A549 (cell line): ENCODE results near the gene PRSS8. TPM values are rescaled to one million over a fixed set of nuclear protein-coding genes. Genes with fewer than 3 reads are reported as not detected.
A peak's percentile ranks its signal among the peaks of the same experiment; 100 is the strongest.
"Not testable (repeated sequence)": the region's sequence is repeated elsewhere in the genome, so short reads cannot be mapped to it uniquely, and the experiment has no call there.

Experiments used
- ATAC-seq, 2 experiments: fragments of 200-7000 bp in 1 of 2; fragments of >200 bp in 1 of 2; cut with Nextera tagmentation in 1 of 2; cut with Tn5 transposase in 1 of 2; 3 replicates each; pipeline versions ENCODE4 v1.8.0 to v1.9.1; 2018 to 2020; ENCODE audit warnings: mild to moderate bottlenecking in 1 of 2, moderate library complexity in 1 of 2
- CTCF ChIA-PET: fragments of 300-600 bp; sonication (Branson Sonifier 250); formaldehyde crosslinking; extraction: SDS; loops from one replicate; lab custom pipeline; 2021; ENCODE audit warnings: antibody characterized with exemption, inconsistent platforms; lab: Yijun Ruan, JAX
- POLR2A ChIA-PET: fragments of 350-600 bp; formaldehyde crosslinking; extraction: SDS; loops from one replicate; lab custom pipeline; 2021; ENCODE audit warnings: antibody characterized with exemption, inconsistent platforms; lab: Yijun Ruan, JAX
- DNase-seq, 2 experiments: peaks; one replicate each; pipeline versions ENCODE4 v3.0.0 to v3.0.0-alpha.2; 2011 to 2016; ENCODE audit warnings: low read depth in 1 of 2, low spot score in 1 of 2
- FAIRE-seq: peaks from 2 replicates; lab custom pipeline; 2011; peaks lifted over from hg19 to GRCh38; lab: Jason Lieb, UNC
- H3K27ac ChIP-seq, 2 experiments: fragments of >200 bp; sonication (Bioruptor Twin); formaldehyde crosslinking; 3 replicates each; pipeline ENCODE4 v1.5.1; 2016 to 2017
- H3K4me1 ChIP-seq: fragments of >200 bp; sonication (Bioruptor Twin); formaldehyde crosslinking; 3 replicates; pipeline ENCODE4 v1.6.1; 2016
- H3K4me2 ChIP-seq: fragments of >200 bp; sonication (Bioruptor Twin); formaldehyde crosslinking; 3 replicates; pipeline ENCODE4 v1.6.1; 2016
- H3K4me3 ChIP-seq: fragments of >200 bp; sonication (Bioruptor Twin); formaldehyde crosslinking; 3 replicates; pipeline ENCODE4 v1.5.1; 2016
- H3K9me3 ChIP-seq: fragments of >200 bp; sonication (Bioruptor Twin); formaldehyde crosslinking; 3 replicates; pipeline ENCODE4 v1.6.1; 2016
- CEBPB ChIP-seq, 2 experiments: fragments of >200 bp in 1 of 2; sonication (Bioruptor Twin) in 1 of 2; formaldehyde crosslinking in 1 of 2; IDR thresholded peaks; 2 replicates each; pipeline ENCODE4 v1.6.1; 2012 to 2016
- CHD2 ChIP-seq: fragments of 150-350 bp; IDR thresholded peaks from 2 replicates; pipeline ENCODE4 v1.6.1; 2014; ENCODE audit warnings: low read length; ENCODE audit not compliant: partially characterized antibody
- EHMT2 ChIP-seq: fragments of 200-600 bp; sonication (generic); IDR thresholded peaks from 2 replicates; pipeline ENCODE4 v1.6.1; 2016; ENCODE audit warnings: antibody characterized with exemption, low read depth, mild to moderate bottlenecking, moderate library complexity
- ESRRA ChIP-seq: fragments of 150-350 bp; IDR thresholded peaks from 2 replicates; pipeline ENCODE4 v1.6.1; 2014; ENCODE audit warnings: mild to moderate bottlenecking, low read length, borderline replicate concordance
- HDAC2 ChIP-seq: fragments of 200-600 bp; sonication (generic); IDR thresholded peaks from 2 replicates; pipeline ENCODE4 v1.6.1; 2016
- HEYL ChIP-seq: fragments of 250-450 bp; sonication (Bioruptor Pico); IDR thresholded peaks from 2 replicates; pipeline ENCODE4 v1.8.0; 2021; ENCODE audit warnings: mild to moderate bottlenecking, moderate library complexity
- HOXA7 ChIP-seq: fragments of 250-450 bp; sonication (Bioruptor Pico); IDR thresholded peaks from 2 replicates; pipeline ENCODE4 v1.5.0; 2020; ENCODE audit warnings: mild to moderate bottlenecking, moderate library complexity
- HOXB5 ChIP-seq: fragments of 250-450 bp; sonication (Bioruptor Pico); IDR thresholded peaks from 2 replicates; pipeline ENCODE4 v1.5.0; 2020; ENCODE audit warnings: mild to moderate bottlenecking, moderate library complexity
- KDM1A ChIP-seq: fragments of 200-600 bp; sonication (generic); IDR thresholded peaks from 2 replicates; pipeline ENCODE4 v1.6.1; 2016; ENCODE audit warnings: low read depth, mild to moderate bottlenecking
- MAFK ChIP-seq: fragments of 450-650 bp; IDR thresholded peaks from 2 replicates; pipeline ENCODE4 v1.6.1; 2014; ENCODE audit not compliant: partially characterized antibody
- MAX ChIP-seq: IDR thresholded peaks from 2 replicates; pipeline ENCODE4 v1.6.1; 2012
- MAZ ChIP-seq: fragments of 150-350 bp; IDR thresholded peaks from 2 replicates; pipeline ENCODE4 v1.6.1; 2014; ENCODE audit warnings: antibody characterized with exemption, low read depth, low read length, borderline replicate concordance
- PHF8 ChIP-seq: fragments of 200-600 bp; sonication (generic); IDR thresholded peaks from 2 replicates; pipeline ENCODE4 v1.6.1; 2016; ENCODE audit warnings: low read depth, mild to moderate bottlenecking, antibody characterized with exemption, moderate library complexity, borderline replicate concordance
- POLR2A ChIP-seq: IDR thresholded peaks from 2 replicates; pipeline ENCODE4 v1.6.1; 2012; ENCODE audit warnings: mild to moderate bottlenecking, low read length
- RFX5 ChIP-seq: fragments of 450-650 bp; IDR thresholded peaks from 2 replicates; pipeline ENCODE4 v1.7.1; 2014; ENCODE audit warnings: antibody characterized with exemption, mild to moderate bottlenecking, moderate library complexity
- ZFP36 ChIP-seq: fragments of 450-650 bp; IDR thresholded peaks from 2 replicates; pipeline ENCODE4 v1.6.1; 2014; ENCODE audit warnings: borderline replicate concordance; ENCODE audit not compliant: partially characterized antibody
- ZNF302 ChIP-seq: fragments of 250-450 bp; sonication (Bioruptor Pico); IDR thresholded peaks from 2 replicates; pipeline ENCODE4 v1.9.0; 2021; ENCODE audit warnings: inconsistent platforms, mild to moderate bottlenecking, moderate library complexity
- WGBS: methylation state at CpG from one replicate; pipeline ENCODE4 v1.1.6; 2017; ENCODE audit errors: missing lambda C conversion rate; 5-methylcytosine and 5-hydroxymethylcytosine counted together
- polyA plus RNA-seq, 4 experiments: library from polyadenylated mRNA; depleted of rRNA in 3 of 4; stranded (reverse); fragments of >200 nt; fragmentation: RNase III in 1 of 4; extraction: RNeasy Plus Mini Kit Qiagen cat#74134 plus additional on column Dnase treatment in 1 of 4; gene quantifications; 2 replicates in 3 of 4; 3 replicates in 1 of 4; pipeline ENCODE4 v1.2.3, GENCODE V29; 2011 to 2017
- TF ChIP-seq, protein P1 (sequence below): fragments of 250-450 bp; sonication (Bioruptor Pico); IDR thresholded peaks from 2 replicates; pipeline ENCODE4 v1.5.0; 2021; ENCODE audit warnings: mild to moderate bottlenecking, moderate library complexity, borderline replicate concordance

PRSS8 gene
- polyA plus RNA-seq, 2 of the 4 experiments (the other 2 are of a cell fraction): 0.08 to 0.09 TPM

DNA sequence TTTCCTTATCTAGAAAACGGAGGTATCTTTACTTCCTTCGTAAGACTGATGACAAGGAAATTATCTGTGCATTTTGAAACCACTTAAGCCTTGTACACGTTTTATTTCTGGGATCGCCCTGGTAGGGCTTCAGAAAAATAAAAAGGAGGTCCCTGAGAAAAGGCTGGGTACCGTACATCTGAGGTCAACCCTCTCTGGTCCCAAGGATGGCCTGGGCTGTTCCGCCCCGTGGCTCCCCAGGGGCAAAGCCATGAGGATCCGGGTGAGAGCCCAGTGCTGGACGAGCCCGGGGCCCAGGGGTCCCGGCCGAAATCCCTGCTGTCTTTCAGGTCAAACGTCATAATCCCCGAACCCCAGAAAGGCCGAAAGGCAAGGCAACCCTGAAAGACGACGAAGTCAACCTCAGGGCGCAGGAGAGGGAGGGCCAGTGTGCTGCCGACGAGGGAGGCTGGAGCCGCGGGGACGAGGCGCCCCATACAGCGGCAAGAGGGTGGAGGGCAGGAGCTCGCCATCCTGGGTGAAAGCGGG lies 43.8 kb upstream of the PRSS8 start:
- peak overlapping the region; percentile 82 for H3K4me2 ChIP-seq
- ChIA-PET POLR2A (interaction anchor here (0.5 to 2.1 kb wide), 35 partner anchors 8 to 281 kb away, joined by 3 to 37 read pairs (median 6); partner anchors contain the start of genes ARMC5, ITGAD, KAT8 and PYCARD), CTCF (interaction anchor here (1.1 kb wide), 1 partner anchor 50 kb away, joined by 3 read pairs; no protein-coding TSS in a partner anchor)
- peak overlapping the region; percentile 92 to 97 for H3K27ac ChIP-seq
- no peak for DNase-seq
- H3K4me1 ChIP-seq: peaks cover 29% of the 10 kb centered on the region
- H3K9me3 ChIP-seq: no peaks in the 10 kb centered on the region
- no peak for FAIRE-seq
- 16% methylated on average over 14 of the region's 27 CpGs for WGBS
- no peak for TF ChIP-seq HEYL
- peak; percentile 10 for TF ChIP-seq ZFP36
- TF ChIP-seq EHMT2: no peak
- 0 out of 2 replicates have a peak, but pooled peaks have one; percentile 53 for TF ChIP-seq HDAC2
- TF ChIP-seq PHF8: peak; percentile 80; the same call in 1 of the 2 replicates
- peak; percentile 86; the same call in 1 of the 2 replicates for TF ChIP-seq KDM1A
- 0 out of 2 replicates have a peak, but pooled peaks have one; percentile 10 for TF ChIP-seq MAZ
- TF ChIP-seq MAFK: no peak
- TF ChIP-seq POLR2A: peak; percentile 58
- H3K4me3 ChIP-seq: peak overlapping the region; percentile 68
- ATAC-seq: peak; percentile 10 to 33

DNA sequence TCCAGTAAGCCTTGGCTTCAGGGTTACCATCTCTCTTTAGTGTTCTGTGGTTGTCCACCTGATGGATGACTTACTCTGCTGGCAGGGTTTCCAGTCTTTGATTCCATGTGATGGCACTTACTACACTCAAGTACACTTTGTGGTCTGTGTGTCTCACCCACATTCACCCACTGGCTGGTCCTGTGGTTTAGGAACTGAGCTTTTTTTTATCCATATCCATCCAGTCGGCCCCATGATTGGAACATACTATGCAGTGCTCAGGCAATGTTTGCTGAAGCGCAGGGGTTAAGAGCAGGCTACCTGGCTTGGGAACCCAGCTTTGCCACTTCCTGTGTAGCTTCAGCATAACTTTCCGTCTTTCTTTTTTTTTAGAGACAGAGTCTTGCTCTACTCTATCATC lies 41.6 kb upstream of the PRSS8 start:
- TF ChIP-seq CHD2 (no peak), ZNF302 (no peak), HOXA7 (CRISPR knock-in tag) (no peak), POLR2A (no peak), ZFP36 (no peak), HOXB5 (no peak), EHMT2 (no peak), RFX5 (no peak), MAX (no peak), CEBPB (IDR thresholded peaks at IDR 0.05) (no peak), ESRRA (no peak)
- TF ChIP-seq, protein P1, sequence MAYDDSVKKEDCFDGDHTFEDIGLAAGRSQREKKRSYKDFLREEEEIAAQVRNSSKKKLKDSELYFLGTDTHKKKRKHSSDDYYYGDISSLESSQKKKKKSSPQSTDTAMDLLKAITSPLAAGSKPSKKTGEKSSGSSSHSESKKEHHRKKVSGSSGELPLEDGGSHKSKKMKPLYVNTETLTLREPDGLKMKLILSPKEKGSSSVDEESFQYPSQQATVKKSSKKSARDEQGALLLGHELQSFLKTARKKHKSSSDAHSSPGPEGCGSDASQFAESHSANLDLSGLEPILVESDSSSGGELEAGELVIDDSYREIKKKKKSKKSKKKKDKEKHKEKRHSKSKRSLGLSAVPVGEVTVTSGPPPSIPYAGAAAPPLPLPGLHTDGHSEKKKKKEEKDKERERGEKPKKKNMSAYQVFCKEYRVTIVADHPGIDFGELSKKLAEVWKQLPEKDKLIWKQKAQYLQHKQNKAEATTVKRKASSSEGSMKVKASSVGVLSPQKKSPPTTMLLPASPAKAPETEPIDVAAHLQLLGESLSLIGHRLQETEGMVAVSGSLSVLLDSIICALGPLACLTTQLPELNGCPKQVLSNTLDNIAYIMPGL (CRISPR knock-in tag): no peak
- TF ChIP-seq, all 56 proteins: peak for 0
- WGBS: 76% methylated on average over 3 of the region's 3 CpGs
- ChIA-PET CTCF (interaction anchor here (0.6 to 2.7 kb wide), 2 partner anchors 35 to 1583 kb away, joined by 3 to 11 read pairs; no protein-coding TSS in a partner anchor), POLR2A (no interaction called here)
- Histone ChIP-seq H3K4me1 (peaks cover 8% of the 10 kb centered on the region), H3K4me2 (no peak overlapping the region), H3K27ac (no peak overlapping the region), H3K4me3 (no peak overlapping the region), H3K9me3 (no peaks in the 10 kb centered on the region)
- ATAC-seq (no peak), FAIRE-seq (no peak), DNase-seq (no peak)

- DNase-seq, POLR2A ChIA-PET, H3K4me1 ChIP-seq, CTCF ChIA-PET, FAIRE-seq, H3K4me2 ChIP-seq, H3K9me3 ChIP-seq, H3K27ac ChIP-seq, H3K4me3 ChIP-seq: not testable (repeated sequence)
- WGBS: no CpG with 5 or more reads among the region's 2 CpGs
- ATAC-seq: peak in 1 of 2 experiments; percentile 56; a peak in 3 of 6 replicates
These were observed 34.5 kb upstream of the PRSS8 start for GRCh38 chr16:31170048-31170447.
